ENCODE measurements around the gene KEAP1. TPM values are rescaled to one million over a fixed set of nuclear protein-coding genes. Genes with fewer than 3 reads are reported as not detected.

KEAP1 gene
- total and polyA plus RNA-seq, 2 of the 8 experiments (the other 6 are each of a cell fraction or from before 2014, with no cell fraction given), result 80.6 to 106 TPM

GRCh38 chr19:10525636-10526035 is 22.5 kb upstream of the KEAP1 start (continued):
- TF ChIP-seq, protein P1, sequence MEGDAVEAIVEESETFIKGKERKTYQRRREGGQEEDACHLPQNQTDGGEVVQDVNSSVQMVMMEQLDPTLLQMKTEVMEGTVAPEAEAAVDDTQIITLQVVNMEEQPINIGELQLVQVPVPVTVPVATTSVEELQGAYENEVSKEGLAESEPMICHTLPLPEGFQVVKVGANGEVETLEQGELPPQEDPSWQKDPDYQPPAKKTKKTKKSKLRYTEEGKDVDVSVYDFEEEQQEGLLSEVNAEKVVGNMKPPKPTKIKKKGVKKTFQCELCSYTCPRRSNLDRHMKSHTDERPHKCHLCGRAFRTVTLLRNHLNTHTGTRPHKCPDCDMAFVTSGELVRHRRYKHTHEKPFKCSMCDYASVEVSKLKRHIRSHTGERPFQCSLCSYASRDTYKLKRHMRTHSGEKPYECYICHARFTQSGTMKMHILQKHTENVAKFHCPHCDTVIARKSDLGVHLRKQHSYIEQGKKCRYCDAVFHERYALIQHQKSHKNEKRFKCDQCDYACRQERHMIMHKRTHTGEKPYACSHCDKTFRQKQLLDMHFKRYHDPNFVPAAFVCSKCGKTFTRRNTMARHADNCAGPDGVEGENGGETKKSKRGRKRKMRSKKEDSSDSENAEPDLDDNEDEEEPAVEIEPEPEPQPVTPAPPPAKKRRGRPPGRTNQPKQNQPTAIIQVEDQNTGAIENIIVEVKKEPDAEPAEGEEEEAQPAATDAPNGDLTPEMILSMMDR (IDR thresholded peaks at IDR 0.05; ENCODE audit: control extremely low read depth in 1 of 3, insufficient read depth in 1 of 3, low read depth in 1 of 3, low read length in 3 of 3), result no peak

All from H1 (cell line).